ENCODE measurements around the gene PBRM1.

Gene PBRM1

DNA sequence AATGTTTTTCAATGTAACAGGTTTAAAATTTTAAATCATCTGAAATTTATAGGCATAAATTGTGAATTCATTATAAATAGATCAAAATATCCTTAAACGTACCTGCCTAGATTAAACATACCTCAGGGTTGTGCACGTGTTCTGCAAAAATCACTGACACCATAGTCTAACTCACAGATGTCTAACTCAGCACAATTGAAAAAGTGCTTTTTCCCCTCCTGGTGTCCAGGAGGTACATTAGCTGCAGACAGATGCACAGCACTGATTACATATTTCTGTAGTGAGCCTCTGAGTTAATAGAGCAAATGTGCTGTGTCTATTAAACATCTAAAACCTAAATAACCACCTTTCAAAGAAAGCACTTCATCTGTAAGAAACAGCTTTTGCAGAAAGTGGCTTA, 138.6 kb downstream of the PBRM1 start:
- H3K36me3 ChIP-seq: peaks cover 63% of the 10 kb centered on the region
- H3K27ac ChIP-seq: no peak overlapping the region
- no peaks in the 10 kb centered on the region for H3K9me3 ChIP-seq (ENCODE audit: severe bottlenecking)
- no peak overlapping the region for H3K4me3 ChIP-seq (ENCODE audit: low read depth, low read length)
- no peaks in the 10 kb centered on the region for H3K27me3 ChIP-seq (ENCODE audit: insufficient read depth, low read depth, severe bottlenecking)
- DNase-seq: no peak
- TF ChIP-seq, protein P1, sequence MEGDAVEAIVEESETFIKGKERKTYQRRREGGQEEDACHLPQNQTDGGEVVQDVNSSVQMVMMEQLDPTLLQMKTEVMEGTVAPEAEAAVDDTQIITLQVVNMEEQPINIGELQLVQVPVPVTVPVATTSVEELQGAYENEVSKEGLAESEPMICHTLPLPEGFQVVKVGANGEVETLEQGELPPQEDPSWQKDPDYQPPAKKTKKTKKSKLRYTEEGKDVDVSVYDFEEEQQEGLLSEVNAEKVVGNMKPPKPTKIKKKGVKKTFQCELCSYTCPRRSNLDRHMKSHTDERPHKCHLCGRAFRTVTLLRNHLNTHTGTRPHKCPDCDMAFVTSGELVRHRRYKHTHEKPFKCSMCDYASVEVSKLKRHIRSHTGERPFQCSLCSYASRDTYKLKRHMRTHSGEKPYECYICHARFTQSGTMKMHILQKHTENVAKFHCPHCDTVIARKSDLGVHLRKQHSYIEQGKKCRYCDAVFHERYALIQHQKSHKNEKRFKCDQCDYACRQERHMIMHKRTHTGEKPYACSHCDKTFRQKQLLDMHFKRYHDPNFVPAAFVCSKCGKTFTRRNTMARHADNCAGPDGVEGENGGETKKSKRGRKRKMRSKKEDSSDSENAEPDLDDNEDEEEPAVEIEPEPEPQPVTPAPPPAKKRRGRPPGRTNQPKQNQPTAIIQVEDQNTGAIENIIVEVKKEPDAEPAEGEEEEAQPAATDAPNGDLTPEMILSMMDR (IDR thresholded peaks at IDR 0.05; ENCODE audit: low read depth, low read length): no peak

DNA sequence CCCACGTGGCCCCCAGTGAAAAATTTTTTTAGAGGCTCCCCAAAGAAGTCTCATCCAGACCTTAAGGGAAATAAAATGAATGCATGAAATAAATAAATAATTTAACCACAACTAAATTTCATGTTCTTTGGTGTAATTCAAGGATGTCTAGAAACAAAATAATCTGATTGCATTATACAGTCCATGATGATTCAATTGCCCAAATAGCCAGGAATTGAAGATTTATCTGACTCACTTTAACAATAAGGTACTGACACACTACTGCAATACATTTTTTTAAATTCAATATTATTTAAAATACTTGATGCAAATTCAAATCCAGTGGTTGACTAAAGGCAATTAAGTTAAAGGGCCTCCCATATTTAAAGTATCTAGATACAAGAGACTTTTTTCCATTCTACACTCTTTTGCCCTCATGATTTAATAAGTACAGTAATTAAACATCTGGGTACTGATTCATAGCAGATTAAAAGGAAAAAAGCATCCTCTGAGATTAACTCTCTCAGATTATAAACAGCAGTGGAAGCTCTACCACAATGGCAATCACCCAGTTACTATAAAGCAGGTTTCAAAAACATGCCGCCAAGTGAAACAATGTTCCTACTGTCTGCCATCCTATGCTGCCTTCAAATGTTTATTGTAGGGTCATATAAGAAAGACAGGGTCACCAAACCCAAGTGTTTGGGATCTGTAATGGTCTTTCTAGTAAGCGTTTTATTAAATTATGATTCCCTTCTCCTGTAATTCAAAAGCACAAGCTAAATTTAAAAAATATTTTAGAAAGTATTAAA, 139.4 kb downstream of the PBRM1 start:
- TF ChIP-seq, protein P1 (IDR thresholded peaks at IDR 0.05; ENCODE audit: low read depth, low read length): no peak
- H3K36me3 ChIP-seq: peaks cover 64% of the 10 kb centered on the region
- H3K27ac ChIP-seq: no peak overlapping the region
- no peak overlapping the region for H3K4me3 ChIP-seq (ENCODE audit: low read depth, low read length)
- H3K9me3 ChIP-seq (ENCODE audit: severe bottlenecking): no peaks in the 10 kb centered on the region
- no peaks in the 10 kb centered on the region for H3K27me3 ChIP-seq (ENCODE audit: insufficient read depth, low read depth, severe bottlenecking)
- DNase-seq: no peak

GRCh38 chr3:52544937-52545336, 140.8 kb downstream of the PBRM1 start:
- no peaks in the 10 kb centered on the region for H3K27me3 ChIP-seq (ENCODE audit: insufficient read depth, low read depth, severe bottlenecking)
- peaks cover 58% of the 10 kb centered on the region for H3K36me3 ChIP-seq
- no peak overlapping the region for H3K4me3 ChIP-seq (ENCODE audit: low read depth, low read length)
- no peak for DNase-seq
- H3K27ac ChIP-seq: peak overlapping the region; percentile 39; the same call in 1 of the 2 replicates
- H3K9me3 ChIP-seq (ENCODE audit: severe bottlenecking): no peaks in the 10 kb centered on the region
- TF ChIP-seq, protein P1 (IDR thresholded peaks at IDR 0.05; ENCODE audit: low read depth, low read length): no peak

DNA sequence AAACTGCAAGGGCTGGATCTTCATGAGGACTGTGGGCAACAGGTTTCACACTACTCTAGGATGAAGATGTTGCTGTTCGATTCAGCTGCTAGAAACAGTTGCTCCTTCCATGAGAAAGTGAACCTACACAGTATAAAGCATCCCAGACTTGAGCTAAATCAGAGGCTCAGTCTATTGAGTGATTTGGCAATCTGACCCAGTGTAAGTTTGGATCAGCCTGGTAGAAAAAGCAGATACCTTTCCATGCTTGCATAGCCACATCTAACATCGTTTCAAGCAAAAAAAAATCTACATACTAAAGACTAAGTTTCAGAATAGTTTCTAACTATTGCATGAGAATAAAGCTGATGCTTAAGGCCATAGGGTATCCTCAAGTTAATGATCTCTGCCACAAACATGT, 144.7 kb downstream of the PBRM1 start:
- TF ChIP-seq, protein P1 (IDR thresholded peaks at IDR 0.05; ENCODE audit: low read depth, low read length): no peak
- Histone ChIP-seq H3K27me3 (ENCODE audit: insufficient read depth, low read depth, severe bottlenecking) (no peaks in the 10 kb centered on the region), H3K36me3 (peaks cover 29% of the 10 kb centered on the region), H3K4me3 (ENCODE audit: low read depth, low read length) (no peak overlapping the region), H3K27ac (no peak overlapping the region), H3K9me3 (ENCODE audit: severe bottlenecking) (no peaks in the 10 kb centered on the region)
- DNase-seq: no peak

GRCh38 chr3:52539010-52539653, 146.6 kb downstream of the PBRM1 start:
- Histone ChIP-seq H3K36me3 (peaks cover 24% of the 10 kb centered on the region), H3K4me3 (ENCODE audit: low read depth, low read length) (no peak overlapping the region), H3K27me3 (ENCODE audit: insufficient read depth, low read depth, severe bottlenecking) (no peaks in the 10 kb centered on the region), H3K9me3 (ENCODE audit: severe bottlenecking) (no peaks in the 10 kb centered on the region), H3K27ac (no peak overlapping the region)
- TF ChIP-seq, protein P1 (IDR thresholded peaks at IDR 0.05; ENCODE audit: low read depth, low read length): no peak
- no peak for DNase-seq
